ENCODE data around the gene BRD2. TPM values are rescaled to one million over a fixed set of nuclear protein-coding genes. Genes with fewer than 3 reads are reported as not detected.

The BRD2 gene
- total RNA-seq, 2 donors from 2014 or later = 99.1 to 171 TPM

- DNase-seq (no peak), ATAC-seq (no peak)
- WGBS, 2 donors = 47 to 66% methylated on average over 3 of the region's 3 CpGs
- intact Hi-C loops (cut with DNase I) = no loop called here
- Histone ChIP-seq H3K4me3 (no peak overlapping the region), H3K27ac (no peak overlapping the region), H3K36me3 (replicated peaks in 1 of 2; ENCODE audit: insufficient read depth in 1 of 2, low read depth in 2 of 2) (no peaks in the 10 kb centered on the region), H3K9me3 (no peaks in the 10 kb centered on the region), H3K4me1 (peaks cover 17% of the 10 kb centered on the region), H3K27me3 (no peaks in the 10 kb centered on the region)
- TF ChIP-seq POLR2A (IDR thresholded peaks at IDR 0.05) (no peak), CTCF (IDR thresholded peaks at IDR 0.05) (no peak)
These were observed 55.1 kb downstream of the BRD2 start for GRCh38 chr6:33023536-33023935.

- Histone ChIP-seq H3K4me1 (peaks cover 7% of the 10 kb centered on the region), H3K27me3 (no peaks in the 10 kb centered on the region), H3K4me3 (no peak overlapping the region), H3K36me3 (replicated peaks in 1 of 2; ENCODE audit: insufficient read depth in 1 of 2, low read depth in 2 of 2) (no peaks in the 10 kb centered on the region), H3K9me3 (no peaks in the 10 kb centered on the region), H3K27ac (no peak overlapping the region)
- intact Hi-C loops (cut with DNase I) = no loop called here
- ATAC-seq = no peak
- no peak for TF ChIP-seq CTCF (IDR thresholded peaks at IDR 0.05)
- no peak for TF ChIP-seq POLR2A (IDR thresholded peaks at IDR 0.05)
- no peak for DNase-seq
These were observed 56.1 kb downstream of the BRD2 start for GRCh38 chr6:33024521-33024920.

GRCh38 chr6:33028220-33028849 is 59.9 kb downstream of the BRD2 start:
- no peak for DNase-seq
- Histone ChIP-seq H3K27me3 (no peaks in the 10 kb centered on the region), H3K27ac (peak overlapping the region in 1 of 4 donors; percentile 69), H3K9me3 (no peaks in the 10 kb centered on the region), H3K4me3 (no peak overlapping the region), H3K4me1 (no peaks in the 10 kb centered on the region), H3K36me3 (replicated peaks in 1 of 2; ENCODE audit: insufficient read depth in 1 of 2, low read depth in 2 of 2) (no peaks in the 10 kb centered on the region)
- no peak for ATAC-seq
- TF ChIP-seq CTCF (IDR thresholded peaks at IDR 0.05) (no peak), POLR2A (IDR thresholded peaks at IDR 0.05) (no peak)
- 10 to 19% methylated on average over 1 of the region's 1 CpG for WGBS, 2 donors
- intact Hi-C loops (cut with DNase I) = no loop called here

- Histone ChIP-seq H3K4me1 (no peaks in the 10 kb centered on the region), H3K4me3 (no peak overlapping the region), H3K36me3 (replicated peaks in 1 of 2; ENCODE audit: insufficient read depth in 1 of 2, low read depth in 2 of 2) (no peaks in the 10 kb centered on the region), H3K27me3 (no peaks in the 10 kb centered on the region), H3K9me3 (no peaks in the 10 kb centered on the region), H3K27ac (peak overlapping the region; percentile 26 to 69 (median 46))
- intact Hi-C loops (cut with DNase I) = no loop called here
- DNase-seq (peak in 2 of 4 donors; percentile 23 to 76), ATAC-seq (peak; percentile 80)
- TF ChIP-seq POLR2A (IDR thresholded peaks at IDR 0.05) (peak in 2 of 3 donors; percentile 33 to 69), CTCF (IDR thresholded peaks at IDR 0.05) (no peak)
- 44 to 45% methylated on average over 6 of the region's 6 CpGs for WGBS, 2 donors
These were observed 61.2 kb downstream of the BRD2 start for GRCh38 chr6:33029328-33030184.

Data from body of pancreas (tissue), 4 donors.